ENCODE measurements around the gene POLR2J3.
"Not testable (repeated sequence)": the region's sequence is repeated elsewhere in the genome, so short reads cannot be mapped to it uniquely, and the experiment has no call there.

DNA sequence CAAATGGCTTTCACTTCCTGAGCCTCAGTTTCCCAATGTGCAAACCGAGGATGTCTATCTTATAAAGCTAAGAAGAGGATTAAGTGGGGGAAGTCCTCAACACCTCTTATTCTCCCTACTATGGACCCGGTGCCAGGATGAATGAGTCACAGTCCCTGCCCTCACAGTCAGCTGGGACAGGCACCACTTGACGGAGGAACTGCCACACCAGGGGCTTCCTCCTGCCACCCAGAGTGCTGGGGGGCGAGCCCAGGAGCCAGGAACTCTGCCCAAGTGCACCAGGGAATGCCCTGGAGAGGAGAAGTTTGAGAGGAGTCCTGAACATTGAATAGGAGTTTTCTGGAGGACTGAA lies 41.9 kb upstream of the POLR2J3 start:
- not testable (repeated sequence) for TF ChIP-seq POLR2A (IDR thresholded peaks at IDR 0.05)
- TF ChIP-seq, protein P1, sequence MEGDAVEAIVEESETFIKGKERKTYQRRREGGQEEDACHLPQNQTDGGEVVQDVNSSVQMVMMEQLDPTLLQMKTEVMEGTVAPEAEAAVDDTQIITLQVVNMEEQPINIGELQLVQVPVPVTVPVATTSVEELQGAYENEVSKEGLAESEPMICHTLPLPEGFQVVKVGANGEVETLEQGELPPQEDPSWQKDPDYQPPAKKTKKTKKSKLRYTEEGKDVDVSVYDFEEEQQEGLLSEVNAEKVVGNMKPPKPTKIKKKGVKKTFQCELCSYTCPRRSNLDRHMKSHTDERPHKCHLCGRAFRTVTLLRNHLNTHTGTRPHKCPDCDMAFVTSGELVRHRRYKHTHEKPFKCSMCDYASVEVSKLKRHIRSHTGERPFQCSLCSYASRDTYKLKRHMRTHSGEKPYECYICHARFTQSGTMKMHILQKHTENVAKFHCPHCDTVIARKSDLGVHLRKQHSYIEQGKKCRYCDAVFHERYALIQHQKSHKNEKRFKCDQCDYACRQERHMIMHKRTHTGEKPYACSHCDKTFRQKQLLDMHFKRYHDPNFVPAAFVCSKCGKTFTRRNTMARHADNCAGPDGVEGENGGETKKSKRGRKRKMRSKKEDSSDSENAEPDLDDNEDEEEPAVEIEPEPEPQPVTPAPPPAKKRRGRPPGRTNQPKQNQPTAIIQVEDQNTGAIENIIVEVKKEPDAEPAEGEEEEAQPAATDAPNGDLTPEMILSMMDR (IDR thresholded peaks at IDR 0.05) = not testable (repeated sequence)

All from esophagus squamous epithelium (tissue), 4 donors.